GM12878 (cell line): ENCODE results near the gene RAP1GAP2. TPM values are rescaled to one million over a fixed set of nuclear protein-coding genes. Genes with fewer than 3 reads are reported as not detected.

Experiments
- ATAC-seq: fragments of 200-7000 bp; cut with Tn5 transposase; 3 replicates; pipeline ENCODE4 v1.9.1; 2020; ENCODE audit warnings: mild to moderate bottlenecking, moderate library complexity
- BruUV-seq: library from RNA; stranded (reverse); fragments of 400-500 nt; replicated peaks from 2 replicates; lab custom pipeline; 2021; lab: Mats Ljungman, UMichigan
- CTCF ChIA-PET: fragments of 300-600 bp; sonication (Branson Sonifier 250); formaldehyde crosslinking; extraction: SDS; loops from one replicate; lab custom pipeline; 2021; ENCODE audit warnings: inconsistent platforms; lab: Yijun Ruan, JAX
- POLR2A ChIA-PET: fragments of 350-600 bp; formaldehyde crosslinking; extraction: SDS; loops from one replicate; lab custom pipeline; 2021; ENCODE audit warnings: inconsistent platforms; lab: Charles Lee
- RAD21 ChIA-PET: fragments of 300-600 bp; sonication (Branson Sonifier 250); formaldehyde crosslinking; loops from one replicate; lab custom pipeline; 2023; ENCODE audit warnings: antibody characterized with exemption; ENCODE audit not compliant: unreplicated experiment; lab: Charles Lee
- SMC1A ChIA-PET: fragments of 300-600 bp; sonication (Branson Sonifier 250); formaldehyde crosslinking; loops from one replicate; lab custom pipeline; 2023; ENCODE audit not compliant: unreplicated experiment, uncharacterized antibody; lab: Charles Lee
- DNase-seq: peaks from one replicate; pipeline ENCODE4 v3.0.0-alpha.2; 2011; ENCODE audit warnings: low read depth, low spot score
- FAIRE-seq: peaks from 3 replicates; lab custom pipeline; 2011; peaks lifted over from hg19 to GRCh38; lab: Jason Lieb, UNC
- H2AFZ ChIP-seq: 2 replicates; pipeline ENCODE4 v1.6.0; 2011; ENCODE audit warnings: low read depth, low read length, control low read depth; ENCODE audit not compliant: control insufficient read depth
- H3K27ac ChIP-seq: 2 replicates; pipeline ENCODE4 v1.5.1; 2011; ENCODE audit warnings: control low read depth; ENCODE audit not compliant: control insufficient read depth, insufficient read depth
- H3K27me3 ChIP-seq, 2 experiments: replicated peaks in 1 of 2; 2 replicates each; pipeline versions ENCODE4 v1.6.0 to v1.6.1; 2011; ENCODE audit warnings: low read length in 1 of 2; ENCODE audit not compliant: control insufficient read depth in 2 of 2, insufficient read depth in 2 of 2
- H3K36me3 ChIP-seq, 2 experiments: 2 replicates each; pipeline ENCODE4 v1.5.1; 2011; ENCODE audit warnings: low read length in 1 of 2; ENCODE audit not compliant: control insufficient read depth in 2 of 2, insufficient read depth in 2 of 2
- H3K4me1 ChIP-seq: 2 replicates; pipeline ENCODE4 v1.6.1; 2011; ENCODE audit warnings: mild to moderate bottlenecking, low read length, moderate library complexity, mixed read lengths; ENCODE audit not compliant: control insufficient read depth, insufficient read depth
- H3K4me2 ChIP-seq: 2 replicates; pipeline ENCODE4 v1.6.0; 2011; ENCODE audit warnings: control low read depth; ENCODE audit not compliant: control insufficient read depth, insufficient read depth
- H3K4me3 ChIP-seq: fragments of 200-600 bp; sonication (generic); 2 replicates; pipeline ENCODE4 v1.5.1; 2016
- H3K79me2 ChIP-seq: 2 replicates; pipeline ENCODE4 v1.6.0; 2011; ENCODE audit warnings: low read length; ENCODE audit not compliant: control insufficient read depth, insufficient read depth
- H3K9ac ChIP-seq: 2 replicates; pipeline ENCODE4 v1.8.0; 2011; ENCODE audit warnings: low read length, control low read depth, mixed read lengths; ENCODE audit not compliant: control insufficient read depth, insufficient read depth
- H3K9me3 ChIP-seq: replicated peaks from 3 replicates; pipeline ENCODE4 v1.5.1; 2011; ENCODE audit warnings: mild to moderate bottlenecking, low read length; ENCODE audit not compliant: control insufficient read depth, insufficient read depth
- H4K20me1 ChIP-seq: 2 replicates; pipeline ENCODE4 v1.6.0; 2011; ENCODE audit not compliant: control insufficient read depth, insufficient read depth
- BACH1 ChIP-seq: fragments of 450-650 bp; IDR thresholded peaks from 2 replicates; pipeline ENCODE4 v1.6.1; 2017; ENCODE audit warnings: mild to moderate bottlenecking, borderline replicate concordance
- CEBPB ChIP-seq, 2 experiments: fragments of 150-350 bp in 1 of 2; IDR thresholded peaks; 2 replicates each; pipeline ENCODE4 v1.6.1; 2012 to 2014; ENCODE audit warnings: low read depth in 2 of 2, low read length in 2 of 2, borderline replicate concordance in 1 of 2, inconsistent platforms in 1 of 2
- EGR1 ChIP-seq, 2 experiments: IDR thresholded peaks; 1 replicate in 1 of 2; 2 replicates in 1 of 2; pipeline ENCODE4 v1.6.1; 2011 to 2012; ENCODE audit warnings: low read depth in 2 of 2, low read length in 2 of 2, borderline replicate concordance in 1 of 2, mild to moderate bottlenecking in 1 of 2, moderate library complexity in 1 of 2
- KAT2A ChIP-seq: conservative IDR thresholded peaks from 2 replicates; pipeline ENCODE4 v1.6.1; 2011; ENCODE audit warnings: low read depth, low read length; ENCODE audit not compliant: control insufficient read depth
- MTA3 ChIP-seq: IDR thresholded peaks from 2 replicates; pipeline ENCODE4 v1.6.1; 2012; ENCODE audit warnings: low read length, inconsistent platforms, borderline replicate concordance
- SP1 ChIP-seq: IDR thresholded peaks from one replicate; pipeline ENCODE4 v1.6.1; 2011; ENCODE audit warnings: low read depth, low read length
- SREBF2 ChIP-seq: IDR thresholded peaks from 2 replicates; pipeline ENCODE4 v1.6.1; 2012; ENCODE audit warnings: mild to moderate bottlenecking, low read length
- TBL1XR1 ChIP-seq: IDR thresholded peaks from 2 replicates; pipeline ENCODE4 v1.6.1; 2012; ENCODE audit warnings: low read depth, low read length, improper control_type of control experiment
- WRNIP1 ChIP-seq: IDR thresholded peaks from 2 replicates; pipeline ENCODE4 v1.6.1; 2011; ENCODE audit warnings: low read depth, low read length, improper control_type of control experiment, borderline replicate concordance
- ZZZ3 ChIP-seq: IDR thresholded peaks from 2 replicates; pipeline ENCODE4 v1.6.1; 2011; ENCODE audit warnings: low read depth; ENCODE audit not compliant: control insufficient read depth, insufficient read length
- WGBS: methylation state at CpG from one replicate; pipeline ENCODE4 v1.1.6; 2016; ENCODE audit warnings: low lambda C conversion rate; ENCODE audit not compliant: insufficient replicate concordance, insufficient coverage; ENCODE audit errors: missing lambda C conversion rate; 5-methylcytosine and 5-hydroxymethylcytosine counted together
- in situ Hi-C: fragments of 300-500 bp; cut with MboI; formaldehyde crosslinking; loops from 9 replicates; pipeline ENCODE4 v1.14.3; 2018; ENCODE audit warnings: mixed read lengths
- intact Hi-C: fragments of 100-400 bp; cut with micrococcal nuclease; formaldehyde crosslinking; loops from one replicate; pipeline ENCODE4 v1.14.2; 2022; ENCODE audit not compliant: unreplicated experiment
- polyA plus RNA-seq, 11 experiments: library from polyadenylated mRNA; depleted of rRNA in 4 of 11; unstranded in 6 of 11; stranded (reverse) in 5 of 11; fragments of >200 nt; fragmentation: Nextera tagmentation in 4 of 11; fragmentation: Illumina TruSeq in 1 of 11; extraction: Ambion mirVana in 4 of 11; extraction: Trizol in 1 of 11; gene quantifications; 1 replicate in 1 of 11; 2 replicates in 10 of 11; pipeline versions ENCODE4 v1.2.1 to v1.2.3, GENCODE V29; 2011 to 2016; ENCODE audit warnings: inconsistent platforms in 2 of 11, missing spikeins in 2 of 11, low read depth in 1 of 11
- total RNA-seq, 4 experiments: library from RNA; depleted of rRNA in 3 of 4; stranded (reverse); fragments of >200 nt in 3 of 4; fragmentation: Illumina TruSeq in 1 of 4; extraction: Trizol in 1 of 4; gene quantifications; 2 replicates each; pipeline versions ENCODE4 v1.2.1 to v1.2.3, GENCODE V29; 2013 to 2021
- TF ChIP-seq, protein P1 (sequence below): fragments of 450-650 bp; IDR thresholded peaks from 2 replicates; pipeline ENCODE4 v1.6.1; 2017; ENCODE audit warnings: mild to moderate bottlenecking, low read depth, inconsistent platforms; ENCODE audit not compliant: poor library complexity, severe bottlenecking

Gene RAP1GAP2
- total and polyA plus RNA-seq, 10 of the 15 experiments (the other 5 are each of a cell fraction or from before 2014, with no cell fraction given), result 0.03 to 0.95 (median 0.49) TPM; not detected in 2

DNA sequence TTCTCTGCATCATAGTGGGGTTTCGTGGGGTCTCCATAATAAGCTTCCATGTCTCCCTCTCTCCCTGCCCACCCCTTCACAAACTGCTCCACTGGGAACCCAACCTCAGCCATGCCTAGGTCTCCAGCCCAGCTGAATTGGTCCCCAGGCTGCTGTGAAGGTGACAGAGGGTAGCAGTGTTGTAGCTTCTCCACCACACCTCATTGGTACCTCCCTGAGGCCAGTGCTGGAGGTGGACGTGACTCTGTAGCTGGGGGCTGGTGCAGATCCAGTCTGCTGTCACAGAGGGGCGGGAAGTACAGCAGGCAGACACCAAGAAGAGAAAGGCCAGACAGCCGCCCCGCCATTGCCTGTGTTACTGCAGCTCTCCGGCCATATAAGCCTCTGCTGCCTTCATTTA, 185.1 kb downstream of the RAP1GAP2 start:
- Histone ChIP-seq H4K20me1 (no peaks in the 10 kb centered on the region), H3K9me3 (no peaks in the 10 kb centered on the region), H3K4me3 (no peak overlapping the region), H3K4me1 (no peaks in the 10 kb centered on the region), H3K27me3 (no peaks in the 10 kb centered on the region; a peak in 1 of 4 replicates), H3K79me2 (no peaks in the 10 kb centered on the region), H3K36me3 (no peaks in the 10 kb centered on the region), H3K27ac (no peak overlapping the region), H3K4me2 (no peak overlapping the region), H2AFZ (no peak overlapping the region), H3K9ac (no peak overlapping the region)
- CTCF ChIA-PET, result no interaction called here
- DNase-seq, result no peak
- SMC1A ChIA-PET, result no interaction called here
- in situ Hi-C loops, result no loop called here
- 24% methylated on average over 6 of the region's 6 CpGs for WGBS
- BruUV-seq, result no TSS peak
- intact Hi-C loops, result no loop called here
- TF ChIP-seq SP1 (no peak), BACH1 (no peak), CEBPB (IDR thresholded peaks at IDR 0.05; ENCODE audit: borderline replicate concordance in 1 of 2, low read depth in 2 of 2, low read length in 2 of 2) (no peak), ZZZ3 (no peak), EGR1 (IDR thresholded peaks at IDR 0.05; ENCODE audit: borderline replicate concordance in 1 of 2, low read depth in 2 of 2, low read length in 2 of 2) (no peak), TBL1XR1 (no peak), KAT2A (no peak), MTA3 (no peak), SREBF2 (no peak), WRNIP1 (no peak)
- TF ChIP-seq, protein P1, sequence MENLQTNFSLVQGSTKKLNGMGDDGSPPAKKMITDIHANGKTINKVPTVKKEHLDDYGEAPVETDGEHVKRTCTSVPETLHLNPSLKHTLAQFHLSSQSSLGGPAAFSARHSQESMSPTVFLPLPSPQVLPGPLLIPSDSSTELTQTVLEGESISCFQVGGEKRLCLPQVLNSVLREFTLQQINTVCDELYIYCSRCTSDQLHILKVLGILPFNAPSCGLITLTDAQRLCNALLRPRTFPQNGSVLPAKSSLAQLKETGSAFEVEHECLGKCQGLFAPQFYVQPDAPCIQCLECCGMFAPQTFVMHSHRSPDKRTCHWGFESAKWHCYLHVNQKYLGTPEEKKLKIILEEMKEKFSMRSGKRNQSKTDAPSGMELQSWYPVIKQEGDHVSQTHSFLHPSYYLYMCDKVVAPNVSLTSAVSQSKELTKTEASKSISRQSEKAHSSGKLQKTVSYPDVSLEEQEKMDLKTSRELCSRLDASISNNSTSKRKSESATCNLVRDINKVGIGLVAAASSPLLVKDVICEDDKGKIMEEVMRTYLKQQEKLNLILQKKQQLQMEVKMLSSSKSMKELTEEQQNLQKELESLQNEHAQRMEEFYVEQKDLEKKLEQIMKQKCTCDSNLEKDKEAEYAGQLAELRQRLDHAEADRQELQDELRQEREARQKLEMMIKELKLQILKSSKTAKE, result no peak
- POLR2A ChIA-PET, result no interaction called here
- no peak for FAIRE-seq
- ATAC-seq, result no peak
- RAD21 ChIA-PET, result interaction anchor here (0.6 kb wide), 1 partner anchor 415 kb away, joined by 3 read pairs; no protein-coding TSS in a partner anchor
